Large intestine (tissue), 3 donors: ENCODE measurements around the gene SUPT5H. TPM values are rescaled to one million over a fixed set of nuclear protein-coding genes. Genes with fewer than 3 reads are reported as not detected.

ENCODE experiments used
- DNase-seq, 2 donors: peaks; one replicate each; pipeline versions ENCODE4 v3.0.0 to v3.0.0-alpha.2; 2013
- H3K27ac ChIP-seq: one replicate; pipeline ENCODE4 v1.5.1; 2013; ENCODE audit warnings: low read length
- H3K27me3 ChIP-seq: 2 replicates; pipeline ENCODE4 v1.6.1; 2013; ENCODE audit warnings: low read length; ENCODE audit not compliant: control insufficient read depth, insufficient read depth
- H3K36me3 ChIP-seq: 2 replicates; pipeline ENCODE4 v1.6.1; 2013; ENCODE audit warnings: low read length; ENCODE audit not compliant: control insufficient read depth, insufficient read depth
- H3K4me1 ChIP-seq: one replicate; pipeline ENCODE4 v1.6.1; 2013; ENCODE audit warnings: low read length; ENCODE audit not compliant: control insufficient read depth, insufficient read depth
- H3K4me3 ChIP-seq: one replicate; pipeline ENCODE4 v1.5.1; 2013; ENCODE audit warnings: low read length
- H3K9me3 ChIP-seq: one replicate; pipeline ENCODE4 v1.6.1; 2013; ENCODE audit warnings: mild to moderate bottlenecking, low read depth, low read length, moderate library complexity; ENCODE audit not compliant: control insufficient read depth
- WGBS: methylation state at CpG from one replicate; pipeline ENCODE4 v1.1.5; 2013; ENCODE audit warnings: low lambda C conversion rate; ENCODE audit not compliant: insufficient coverage; 5-methylcytosine and 5-hydroxymethylcytosine counted together
- polyA plus RNA-seq: library from polyadenylated mRNA; unstranded; fragments of 120-200 nt; gene quantifications from one replicate; pipeline ENCODE4 v1.2.1, GENCODE V29; 2013

Gene SUPT5H
- polyA plus RNA-seq, 1 donor = 119 TPM

DNA sequence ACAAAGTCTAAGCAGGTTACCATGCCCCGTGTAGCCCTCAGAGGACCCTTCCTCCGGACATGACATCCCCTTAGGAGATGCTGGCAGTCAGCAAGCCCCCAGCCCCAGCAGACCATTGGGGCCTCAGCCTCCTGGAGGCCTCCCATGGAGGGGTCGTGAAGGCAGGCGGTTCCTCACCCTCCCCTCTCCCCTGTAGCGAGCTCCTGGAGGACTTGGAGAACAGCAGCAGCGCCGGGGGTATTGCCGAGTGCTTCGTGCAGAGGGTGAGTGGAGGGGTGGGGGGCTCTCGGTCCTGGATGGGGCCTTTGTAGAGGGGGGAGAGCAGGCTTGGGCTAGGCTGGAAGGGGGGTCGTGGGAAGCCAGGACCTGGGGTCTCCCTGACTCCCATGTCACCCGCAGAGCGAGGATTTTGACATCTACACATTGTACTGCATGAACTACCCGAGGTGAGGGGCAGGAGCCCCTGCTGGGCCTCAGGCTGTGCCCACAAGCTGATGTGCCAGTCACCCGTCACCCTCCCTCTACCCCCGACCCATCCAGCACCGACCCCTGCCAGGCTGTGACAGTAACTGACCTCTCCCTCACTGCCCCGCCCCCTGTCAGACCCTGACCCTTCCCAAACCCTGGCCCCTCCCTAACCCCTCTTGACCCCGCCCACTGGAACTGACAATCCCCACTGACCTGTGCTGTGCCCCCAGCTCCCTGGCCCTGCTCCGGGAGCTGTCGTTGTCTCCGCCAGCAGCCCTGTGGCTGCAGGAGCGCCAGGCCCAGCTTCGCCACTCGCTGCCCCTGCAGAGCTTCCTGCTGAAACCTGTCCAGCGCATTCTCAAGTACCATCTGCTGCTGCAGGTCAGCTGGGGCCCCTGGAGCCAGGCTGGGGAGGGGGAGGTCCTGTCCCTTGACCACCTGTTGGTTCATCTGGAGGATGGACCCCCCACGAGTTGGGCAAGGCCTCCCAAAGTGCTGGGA lies 28.9 kb upstream of the SUPT5H start:
- peaks cover 22% of the 10 kb centered on the region for H3K36me3 ChIP-seq

DNA sequence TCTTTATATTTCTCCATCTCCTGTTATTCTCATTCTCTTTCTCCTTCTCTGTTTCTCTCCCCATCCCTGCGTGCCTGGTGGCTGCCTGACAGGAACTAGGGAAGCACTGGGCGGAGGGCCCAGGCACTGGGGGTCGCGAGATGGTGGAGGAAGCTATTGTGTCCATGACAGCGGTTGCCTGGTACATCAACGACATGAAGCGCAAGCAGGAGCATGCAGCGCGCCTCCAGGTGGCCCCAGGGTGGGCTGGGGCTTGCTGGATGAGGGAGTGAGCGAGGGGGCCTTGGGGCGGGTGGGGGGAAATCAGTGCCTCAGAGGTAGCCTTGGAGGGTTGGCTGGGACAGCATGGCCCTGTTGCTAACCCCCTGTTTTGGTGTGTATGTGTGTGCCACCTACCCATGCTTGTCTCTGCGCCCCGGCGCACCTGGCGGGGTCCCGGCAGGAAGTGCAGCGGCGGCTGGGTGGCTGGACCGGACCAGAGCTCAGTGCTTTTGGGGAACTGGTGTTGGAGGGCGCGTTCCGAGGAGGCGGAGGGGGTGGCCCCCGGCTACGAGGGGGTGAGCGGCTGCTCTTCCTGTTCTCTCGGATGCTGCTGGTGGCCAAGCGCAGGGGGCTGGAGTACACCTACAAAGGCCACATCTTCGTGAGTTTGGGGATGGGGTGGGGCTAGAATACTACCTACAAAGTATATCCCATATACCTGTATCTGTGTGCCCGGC lies 27.8 kb upstream of the SUPT5H start:
- H3K27me3 ChIP-seq = peaks cover 4% of the 10 kb centered on the region
- H3K27ac ChIP-seq = no peak overlapping the region
- H3K9me3 ChIP-seq = no peaks in the 10 kb centered on the region
- H3K4me3 ChIP-seq = no peak overlapping the region
- WGBS = no CpG with 5 or more reads among the region's 30 CpGs
- no peak for DNase-seq
- peaks cover 5% of the 10 kb centered on the region for H3K4me1 ChIP-seq
- peaks cover 28% of the 10 kb centered on the region for H3K36me3 ChIP-seq

More for the DNA sequence above, 28.9 kb upstream of the SUPT5H start:
- peaks cover 4% of the 10 kb centered on the region for H3K27me3 ChIP-seq
- peaks cover 8% of the 10 kb centered on the region for H3K4me1 ChIP-seq
- no CpG with 5 or more reads among the region's 27 CpGs for WGBS
- H3K9me3 ChIP-seq = no peaks in the 10 kb centered on the region
- H3K27ac ChIP-seq = no peak overlapping the region
- no peak overlapping the region for H3K4me3 ChIP-seq
- no peak for DNase-seq

- DNase-seq = no peak
- H3K36me3 ChIP-seq = peaks cover 33% of the 10 kb centered on the region
- whole genome bisulfite sequencing = no CpG with 5 or more reads among the region's 9 CpGs
Measured at GRCh38 chr19:39419003-39419402, 26.4 kb upstream of the SUPT5H start.

DNA sequence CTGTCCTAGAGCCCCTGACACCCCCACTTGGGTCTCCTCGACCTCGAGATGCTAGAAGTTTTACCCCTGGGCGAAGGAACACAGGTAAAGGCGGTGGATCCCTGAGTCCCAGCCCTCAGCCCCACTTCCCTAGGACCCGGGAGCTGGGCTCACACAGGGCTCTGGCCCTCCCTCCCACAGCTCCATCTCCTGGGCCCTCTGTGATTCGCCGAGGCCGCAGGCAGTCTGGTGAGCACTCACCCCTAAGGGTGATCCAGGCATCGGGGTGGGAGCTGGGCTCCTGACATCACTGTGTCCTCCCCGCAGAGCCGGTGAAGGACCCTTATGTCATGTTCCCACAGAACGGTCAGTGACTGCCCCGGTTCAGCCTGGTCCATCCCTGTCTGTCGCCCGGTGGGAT lies 24.6 kb upstream of the SUPT5H start:
- H3K36me3 ChIP-seq = peaks cover 38% of the 10 kb centered on the region
- peaks cover 2% of the 10 kb centered on the region for H3K9me3 ChIP-seq
- no peak overlapping the region for H3K27ac ChIP-seq
- DNase-seq = no peak
- no peaks in the 10 kb centered on the region for H3K4me1 ChIP-seq
- WGBS = 90% methylated on average over 2 of the region's 15 CpGs
- H3K27me3 ChIP-seq = no peaks in the 10 kb centered on the region
- H3K4me3 ChIP-seq = no peak overlapping the region

More at GRCh38 chr19:39419003-39419402, 26.4 kb upstream of the SUPT5H start:
- Histone ChIP-seq H3K4me3 (no peak overlapping the region), H3K9me3 (peaks cover 2% of the 10 kb centered on the region), H3K4me1 (peaks cover 2% of the 10 kb centered on the region), H3K27ac (no peak overlapping the region), H3K27me3 (peaks cover under 1% of the 10 kb centered on the region)

DNA sequence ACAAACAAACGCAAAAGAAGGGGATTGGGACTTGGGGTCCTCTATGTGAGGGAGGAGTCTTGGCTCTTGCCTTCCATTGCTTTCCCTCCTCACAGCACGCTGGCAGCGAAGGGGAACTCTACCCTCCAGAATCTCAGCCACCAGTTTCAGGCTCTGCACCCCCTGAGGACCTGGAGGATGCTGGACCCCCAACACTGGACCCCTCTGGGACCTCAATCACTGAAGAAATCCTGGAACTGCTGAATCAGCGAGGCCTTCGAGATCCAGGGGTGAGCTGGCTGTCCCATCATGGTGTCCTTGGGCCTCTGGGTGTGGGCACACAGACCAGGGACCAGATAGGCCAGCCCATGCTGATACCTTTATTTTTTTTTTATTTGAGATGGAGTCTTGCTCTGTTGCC lies 23.4 kb upstream of the SUPT5H start:
- WGBS = no CpG with 5 or more reads among the region's 5 CpGs
- Histone ChIP-seq H3K27ac (no peak overlapping the region), H3K4me1 (no peaks in the 10 kb centered on the region), H3K4me3 (no peak overlapping the region), H3K9me3 (peaks cover 2% of the 10 kb centered on the region), H3K36me3 (peaks cover 34% of the 10 kb centered on the region), H3K27me3 (no peaks in the 10 kb centered on the region)
- DNase-seq = no peak

GRCh38 chr19:39423258-39424086 lies 21.9 kb upstream of the SUPT5H start:
- WGBS = no CpG with 5 or more reads among the region's 35 CpGs
- no peak overlapping the region for H3K4me3 ChIP-seq
- DNase-seq = no peak
- no peak overlapping the region for H3K27ac ChIP-seq
- peaks cover 2% of the 10 kb centered on the region for H3K9me3 ChIP-seq
- peaks cover 28% of the 10 kb centered on the region for H3K36me3 ChIP-seq
- peaks cover 5% of the 10 kb centered on the region for H3K4me1 ChIP-seq
- no peaks in the 10 kb centered on the region for H3K27me3 ChIP-seq

- Histone ChIP-seq H3K27ac (no peak overlapping the region), H3K4me3 (no peak overlapping the region), H3K27me3 (no peaks in the 10 kb centered on the region), H3K9me3 (peaks cover 2% of the 10 kb centered on the region), H3K36me3 (peaks cover 21% of the 10 kb centered on the region), H3K4me1 (peaks cover 9% of the 10 kb centered on the region)
- no CpG with 5 or more reads among the region's 16 CpGs for WGBS
- no peak for DNase-seq
Measured at GRCh38 chr19:39424934-39425333, 20.4 kb upstream of the SUPT5H start.

- DNase-seq = no peak
- peaks cover 9% of the 10 kb centered on the region for H3K4me1 ChIP-seq
- 94% methylated on average over 7 of the region's 7 CpGs for WGBS
- no peak overlapping the region for H3K4me3 ChIP-seq
- peaks cover 17% of the 10 kb centered on the region for H3K36me3 ChIP-seq
- peaks cover 2% of the 10 kb centered on the region for H3K9me3 ChIP-seq
- no peaks in the 10 kb centered on the region for H3K27me3 ChIP-seq
- no peak overlapping the region for H3K27ac ChIP-seq
Measured at GRCh38 chr19:39425744-39426143, 19.6 kb upstream of the SUPT5H start.

- peaks cover 9% of the 10 kb centered on the region for H3K4me1 ChIP-seq
- H3K36me3 ChIP-seq = peaks cover 16% of the 10 kb centered on the region
- DNase-seq = no peak
- H3K27ac ChIP-seq = no peak overlapping the region
- peaks cover 2% of the 10 kb centered on the region for H3K9me3 ChIP-seq
- H3K27me3 ChIP-seq = no peaks in the 10 kb centered on the region
- WGBS = 52% methylated on average over 2 of the region's 5 CpGs
- no peak overlapping the region for H3K4me3 ChIP-seq
Measured at GRCh38 chr19:39426170-39426569, 19.2 kb upstream of the SUPT5H start.

- peaks cover 17% of the 10 kb centered on the region for H3K36me3 ChIP-seq
- DNase-seq = no peak
- no CpG with 5 or more reads among the region's 11 CpGs for WGBS
- no peaks in the 10 kb centered on the region for H3K27me3 ChIP-seq
- peaks cover 2% of the 10 kb centered on the region for H3K9me3 ChIP-seq
- H3K4me1 ChIP-seq = peaks cover 9% of the 10 kb centered on the region
- H3K4me3 ChIP-seq = no peak overlapping the region
- H3K27ac ChIP-seq = no peak overlapping the region
Measured at GRCh38 chr19:39427707-39428106, 17.7 kb upstream of the SUPT5H start.
